GM06990 (cell line): ENCODE data around the gene CXCR4.

Source experiments
- DNase-seq: peaks from one replicate; pipeline ENCODE4 v3.0.0-alpha.2; 2011; ENCODE audit not compliant: insufficient read length; ENCODE audit errors: extremely low read depth
- H3K27me3 ChIP-seq: replicated peaks from 2 replicates; pipeline ENCODE4 v1.6.0; 2011; ENCODE audit warnings: low read length; ENCODE audit not compliant: control insufficient read depth, insufficient read depth
- H3K36me3 ChIP-seq: 2 replicates; pipeline ENCODE4 v1.5.1; 2011; ENCODE audit warnings: low read length; ENCODE audit not compliant: control insufficient read depth, insufficient read depth
- H3K4me3 ChIP-seq: replicated peaks from 2 replicates; pipeline ENCODE4 v1.5.1; 2011; ENCODE audit warnings: low read depth, mild to moderate bottlenecking, control low read depth, low read length
- TF ChIP-seq, protein P1 (sequence below): IDR thresholded peaks from 2 replicates; pipeline ENCODE4 v1.5.1; 2011; ENCODE audit warnings: low read length, control low read depth, mild to moderate bottlenecking, inconsistent platforms; ENCODE audit not compliant: insufficient read depth, poor library complexity, severe bottlenecking

Gene CXCR4

DNA sequence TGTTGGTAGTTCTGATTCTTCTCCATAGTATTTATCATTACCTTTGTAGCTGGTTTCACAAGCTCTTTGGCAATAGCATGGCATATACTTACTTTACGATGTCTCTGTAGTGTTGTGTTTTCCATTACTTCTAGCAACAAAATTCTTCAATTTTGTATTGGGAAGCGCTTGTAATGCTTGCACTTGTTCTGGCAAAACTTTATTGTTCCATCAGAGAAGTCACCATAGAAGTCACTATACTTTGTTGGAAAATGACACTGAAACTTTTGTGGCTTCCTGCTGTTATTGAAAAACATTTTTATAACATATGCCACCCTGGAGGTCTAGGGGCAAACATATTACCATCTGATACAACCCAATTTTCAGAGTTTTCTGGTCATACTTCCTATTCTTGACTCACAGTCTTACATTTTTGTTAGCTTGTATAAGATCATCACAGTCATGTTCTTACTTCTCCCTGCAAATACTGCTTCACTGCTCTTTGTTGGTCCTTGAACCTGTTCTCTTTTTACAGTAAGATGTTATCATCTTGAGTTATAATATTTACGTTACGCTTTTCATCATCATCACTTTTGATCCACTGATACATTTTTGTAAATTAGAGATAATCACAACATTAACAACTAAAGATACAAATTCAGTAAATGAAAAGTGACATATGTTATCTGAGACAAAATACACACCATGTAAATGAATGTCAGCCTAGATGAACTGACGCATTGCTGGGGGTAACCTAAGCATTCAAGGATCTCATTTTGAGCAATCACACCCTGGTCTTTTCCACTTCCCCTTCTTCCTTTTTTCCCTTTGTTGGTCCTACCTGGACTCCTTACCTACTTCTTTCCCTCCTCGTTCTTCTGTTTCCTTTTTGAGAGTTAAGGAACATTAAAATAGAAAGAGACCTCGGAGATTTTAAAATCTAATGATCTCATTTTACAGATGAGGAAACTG is 33.3 kb upstream of the CXCR4 start:
- Histone ChIP-seq H3K4me3 (no peak overlapping the region), H3K27me3 (no peaks in the 10 kb centered on the region), H3K36me3 (no peaks in the 10 kb centered on the region)
- DNase-seq = no peak
- TF ChIP-seq, protein P1, sequence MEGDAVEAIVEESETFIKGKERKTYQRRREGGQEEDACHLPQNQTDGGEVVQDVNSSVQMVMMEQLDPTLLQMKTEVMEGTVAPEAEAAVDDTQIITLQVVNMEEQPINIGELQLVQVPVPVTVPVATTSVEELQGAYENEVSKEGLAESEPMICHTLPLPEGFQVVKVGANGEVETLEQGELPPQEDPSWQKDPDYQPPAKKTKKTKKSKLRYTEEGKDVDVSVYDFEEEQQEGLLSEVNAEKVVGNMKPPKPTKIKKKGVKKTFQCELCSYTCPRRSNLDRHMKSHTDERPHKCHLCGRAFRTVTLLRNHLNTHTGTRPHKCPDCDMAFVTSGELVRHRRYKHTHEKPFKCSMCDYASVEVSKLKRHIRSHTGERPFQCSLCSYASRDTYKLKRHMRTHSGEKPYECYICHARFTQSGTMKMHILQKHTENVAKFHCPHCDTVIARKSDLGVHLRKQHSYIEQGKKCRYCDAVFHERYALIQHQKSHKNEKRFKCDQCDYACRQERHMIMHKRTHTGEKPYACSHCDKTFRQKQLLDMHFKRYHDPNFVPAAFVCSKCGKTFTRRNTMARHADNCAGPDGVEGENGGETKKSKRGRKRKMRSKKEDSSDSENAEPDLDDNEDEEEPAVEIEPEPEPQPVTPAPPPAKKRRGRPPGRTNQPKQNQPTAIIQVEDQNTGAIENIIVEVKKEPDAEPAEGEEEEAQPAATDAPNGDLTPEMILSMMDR = no peak

DNA sequence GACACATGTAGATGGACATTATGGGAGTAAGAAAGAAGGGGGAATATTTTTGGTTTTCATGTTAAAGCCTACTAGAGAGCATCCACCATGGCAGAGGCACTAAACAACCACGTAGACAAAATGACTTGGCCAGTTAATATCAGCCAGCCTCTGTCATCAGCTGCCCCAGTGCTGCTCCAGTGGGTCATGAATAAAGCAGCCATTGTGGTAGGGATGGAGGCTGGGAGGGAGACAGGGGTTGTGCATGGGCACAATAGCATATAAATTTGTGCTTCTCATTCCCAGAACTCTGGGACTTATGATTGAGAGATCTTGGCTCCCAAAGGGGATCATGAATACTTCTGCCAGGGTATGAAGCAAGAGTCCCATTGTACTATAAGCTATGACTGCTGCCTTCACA is 31.1 kb upstream of the CXCR4 start:
- DNase-seq = no peak
- H3K36me3 ChIP-seq = no peaks in the 10 kb centered on the region
- H3K27me3 ChIP-seq = peaks cover 4% of the 10 kb centered on the region
- no peak overlapping the region for H3K4me3 ChIP-seq
- TF ChIP-seq, protein P1 = no peak

DNA sequence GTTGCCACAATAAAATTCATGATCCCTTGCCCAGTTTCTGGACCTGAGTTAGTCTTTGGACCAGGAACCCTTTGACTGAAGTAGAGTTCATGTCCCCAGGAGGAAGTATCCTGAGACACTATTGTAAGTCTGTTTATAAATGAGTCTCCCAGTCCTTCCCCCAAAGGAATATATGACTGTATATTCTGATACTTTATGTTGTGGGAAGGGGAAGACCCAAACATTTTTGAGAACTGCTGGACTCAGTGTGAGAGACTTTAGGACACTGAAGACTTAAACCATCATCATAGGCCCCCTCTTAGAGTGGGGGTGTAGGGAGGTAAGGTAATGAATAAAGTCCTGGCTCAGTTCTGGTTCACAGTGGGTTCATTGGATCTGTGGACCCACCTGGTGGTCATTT is 28.6 kb upstream of the CXCR4 start:
- no peak overlapping the region for H3K4me3 ChIP-seq
- TF ChIP-seq, protein P1 = no peak
- peaks cover 4% of the 10 kb centered on the region for H3K27me3 ChIP-seq
- H3K36me3 ChIP-seq = no peaks in the 10 kb centered on the region
- DNase-seq = no peak

DNA sequence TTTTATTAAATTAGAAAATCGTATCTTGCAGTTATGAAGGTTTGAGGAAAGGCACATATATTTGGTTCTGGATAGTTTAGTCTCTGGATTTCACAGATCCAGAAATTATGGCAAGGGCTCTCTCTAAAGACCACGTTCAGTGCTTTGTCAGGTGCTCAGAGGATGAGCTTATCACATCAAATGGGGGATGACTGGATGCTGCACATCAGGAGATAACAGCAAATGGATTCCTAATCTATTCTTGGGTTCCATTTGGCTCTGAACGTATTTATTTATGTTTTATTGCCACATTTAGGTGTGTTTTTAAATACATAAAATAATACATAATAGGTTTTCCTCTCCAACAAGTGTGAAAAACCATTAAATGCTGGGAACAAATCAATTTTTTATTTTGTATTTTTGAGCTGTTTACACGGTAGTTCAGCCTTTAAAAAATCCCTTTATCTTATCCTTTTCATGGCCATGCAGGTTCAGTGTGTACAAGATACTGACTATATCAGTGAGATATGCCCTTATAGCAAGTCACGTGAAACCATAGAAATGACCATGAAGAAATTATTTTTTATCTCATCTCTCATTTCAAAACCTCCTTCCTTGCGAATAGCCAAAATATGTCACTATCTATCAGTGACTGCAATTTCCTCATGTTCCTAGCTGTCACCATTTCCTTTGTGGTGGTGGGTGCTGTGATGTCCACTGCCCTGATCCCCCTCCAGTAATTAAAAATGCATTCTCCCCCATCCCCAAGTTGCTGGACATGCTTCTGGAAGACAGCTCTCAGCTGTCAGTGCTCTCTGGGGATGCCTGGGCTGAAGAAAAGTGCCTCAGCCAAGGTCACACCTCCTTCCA is 25.9 kb upstream of the CXCR4 start:
- Histone ChIP-seq H3K27me3 (peaks cover 5% of the 10 kb centered on the region), H3K36me3 (no peaks in the 10 kb centered on the region), H3K4me3 (no peak overlapping the region)
- DNase-seq = no peak
- TF ChIP-seq, protein P1 = no peak

DNA sequence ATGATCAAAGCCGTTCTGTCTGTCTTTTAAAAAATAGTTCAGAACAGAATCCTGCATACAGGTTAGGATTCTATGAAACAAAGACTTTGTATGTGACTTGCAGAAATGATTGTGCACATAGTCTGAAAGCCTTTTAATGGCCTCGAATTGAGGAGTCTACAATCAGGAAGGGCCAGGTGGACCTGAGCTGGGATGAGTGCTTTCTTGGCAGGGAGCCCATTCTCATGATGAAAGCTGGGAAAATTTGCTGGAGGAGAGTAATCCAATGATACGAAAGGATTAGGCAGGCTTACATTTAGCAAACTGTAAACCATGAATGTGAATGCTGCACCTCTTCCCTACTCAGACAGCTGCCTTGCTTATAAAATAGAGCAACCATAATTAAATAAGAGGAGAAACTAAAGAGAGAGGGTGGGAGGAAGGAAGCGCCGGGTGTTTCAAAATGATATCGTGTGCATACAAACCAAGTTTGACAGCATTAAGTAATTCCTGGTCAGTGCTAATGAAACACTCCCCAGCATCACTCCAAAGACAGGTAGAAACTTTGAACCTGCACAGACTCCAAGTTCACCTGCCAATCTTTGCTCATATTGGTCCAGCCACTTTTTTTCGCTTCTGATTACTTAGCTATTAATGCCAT is 23.7 kb upstream of the CXCR4 start:
- H3K36me3 ChIP-seq = no peaks in the 10 kb centered on the region
- no peak overlapping the region for H3K4me3 ChIP-seq
- peaks cover 6% of the 10 kb centered on the region for H3K27me3 ChIP-seq
- TF ChIP-seq, protein P1 = no peak
- no peak for DNase-seq
